Testis (tissue), 3 donors: ENCODE measurements around the gene VSIG10. TPM values are rescaled to one million over a fixed set of nuclear protein-coding genes. Genes with fewer than 3 reads are reported as not detected.

ENCODE experiments used
- DNase-seq: peaks from one replicate; pipeline ENCODE4 v3.0.0-alpha.2; 2019
- H3K27ac ChIP-seq, 2 donors: fragments of 200-600 bp; sonication (generic); one replicate each; pipeline ENCODE4 v1.5.1; 2019
- H3K27me3 ChIP-seq: fragments of 200-600 bp; sonication (generic); one replicate; pipeline ENCODE4 v1.5.1; 2019
- H3K36me3 ChIP-seq: fragments of 200-600 bp; sonication (generic); one replicate; pipeline ENCODE4 v1.5.1; 2017; ENCODE audit warnings: low read depth; ENCODE audit errors: missing control alignments
- H3K4me1 ChIP-seq: fragments of 200-600 bp; sonication (generic); one replicate; pipeline ENCODE4 v1.5.1; 2019
- H3K4me3 ChIP-seq, 2 donors: fragments of 200-600 bp; sonication (generic); one replicate each; pipeline ENCODE4 v1.5.1; 2017 to 2019
- H3K9me3 ChIP-seq: fragments of 200-600 bp; sonication (generic); one replicate; pipeline ENCODE4 v1.5.1; 2017
- CTCF ChIP-seq, 3 experiments: fragments of 450-650 bp in 2 of 3; fragments of 200-600 bp in 1 of 3; sonication (generic) in 1 of 3; IDR thresholded peaks; one replicate each; pipeline ENCODE4 v1.5.1; 2016 to 2019; ENCODE audit warnings: antibody characterized with exemption in 3 of 3, mild to moderate bottlenecking in 2 of 3, moderate library complexity in 1 of 3
- POLR2A ChIP-seq: fragments of 450-650 bp; IDR thresholded peaks from one replicate; pipeline ENCODE4 v1.6.1; 2017; ENCODE audit warnings: antibody characterized with exemption, mild to moderate bottlenecking, moderate library complexity
- WGBS, 2 donors: methylation state at CpG; one replicate each; pipeline ENCODE4 v1.1.5; 2018; 5-methylcytosine and 5-hydroxymethylcytosine counted together
- intact Hi-C: fragments of 100-400 bp; cut with DNase I; formaldehyde crosslinking; loops from one replicate; pipeline ENCODE4 v1.15.1; 2023; ENCODE audit warnings: low total_unique reads
- polyA plus RNA-seq: library from polyadenylated mRNA; stranded (reverse); fragments of 350-450 nt; fragmentation: Illumina TruSeq; extraction: RNeasy Lipid Tissue Mini Kit (QIAGEN cat#74804); gene quantifications from one replicate; pipeline ENCODE4 v1.2.3, GENCODE V29; 2014; ENCODE audit warnings: low read depth, low replicate concordance; ENCODE audit not compliant: insufficient read depth
- total RNA-seq, 2 donors: library from RNA; depleted of rRNA; stranded (reverse); fragments of >200 nt; gene quantifications; one replicate each; pipeline ENCODE4 v1.2.3, GENCODE V29; 2016

VSIG10 gene
- total and polyA plus RNA-seq, 3 donors from 2014 or later = 14.8 to 51.0 (median 43.2) TPM

GRCh38 chr12:118053071-118053985 lies 50.5 kb downstream of the VSIG10 start:
- Histone ChIP-seq H3K27ac (peak overlapping the region in 1 of 2 donors; percentile 64), H3K4me1 (peaks cover 12% of the 10 kb centered on the region), H3K27me3 (no peaks in the 10 kb centered on the region), H3K9me3 (no peaks in the 10 kb centered on the region), H3K36me3 (no peaks in the 10 kb centered on the region), H3K4me3 (no peak overlapping the region)
- intact Hi-C loops = no loop called here
- TF ChIP-seq CTCF (IDR thresholded peaks at IDR 0.05) = no peak
- WGBS, 2 donors = 87 to 91% methylated on average over 10 of the region's 10 CpGs
- DNase-seq = no peak

- peak overlapping the region in 1 of 2 donors; percentile 64 for H3K27ac ChIP-seq
- 37 to 58% methylated on average over 13 to 14 of the region's 14 CpGs for WGBS, 2 donors
- H3K4me3 ChIP-seq = no peak overlapping the region
- intact Hi-C loops = no loop called here
- H3K27me3 ChIP-seq = no peaks in the 10 kb centered on the region
- H3K4me1 ChIP-seq = peaks cover 12% of the 10 kb centered on the region
- H3K9me3 ChIP-seq = no peaks in the 10 kb centered on the region
- DNase-seq = peak; percentile 74
- H3K36me3 ChIP-seq = no peaks in the 10 kb centered on the region
- TF ChIP-seq CTCF (IDR thresholded peaks at IDR 0.05) (no peak), POLR2A (no peak)
These were observed 51.3 kb downstream of the VSIG10 start for GRCh38 chr12:118052324-118053070.

- Histone ChIP-seq H3K4me1 (peaks cover 12% of the 10 kb centered on the region), H3K36me3 (no peaks in the 10 kb centered on the region)
These were observed 52.6 kb downstream of the VSIG10 start for GRCh38 chr12:118050972-118051910.

More at GRCh38 chr12:118050972-118051910, 52.6 kb downstream of the VSIG10 start:
- no peaks in the 10 kb centered on the region for H3K9me3 ChIP-seq
- H3K4me3 ChIP-seq = no peak overlapping the region
- no peak for TF ChIP-seq CTCF (IDR thresholded peaks at IDR 0.05)
- TF ChIP-seq POLR2A = no peak
- intact Hi-C loops = no loop called here
- no peak overlapping the region for H3K27ac ChIP-seq
- 88 to 94% methylated on average over 12 of the region's 12 CpGs for WGBS, 2 donors
- no peak for DNase-seq
- H3K27me3 ChIP-seq = no peaks in the 10 kb centered on the region
